ENCODE results near the gene OCSTAMP.
A peak's percentile ranks its signal among the peaks of the same experiment; 100 is the strongest.

The OCSTAMP gene

GRCh38 chr20:46573788-46574584, 23.5 kb upstream of the OCSTAMP start:
- DNase-seq (ENCODE audit: low spot score): no peak

GRCh38 chr20:46573234-46573633, 22.8 kb upstream of the OCSTAMP start:
- DNase-seq (ENCODE audit: low spot score): no peak

GRCh38 chr20:46572790-46573189, 22.3 kb upstream of the OCSTAMP start:
- no peak for DNase-seq (ENCODE audit: low spot score)

GRCh38 chr20:46572153-46572552, 21.7 kb upstream of the OCSTAMP start:
- no peak for DNase-seq (ENCODE audit: low spot score)

- DNase-seq (ENCODE audit: low spot score): no peak
Observed at GRCh38 chr20:46571418-46571817, 21.0 kb upstream of the OCSTAMP start.

DNA sequence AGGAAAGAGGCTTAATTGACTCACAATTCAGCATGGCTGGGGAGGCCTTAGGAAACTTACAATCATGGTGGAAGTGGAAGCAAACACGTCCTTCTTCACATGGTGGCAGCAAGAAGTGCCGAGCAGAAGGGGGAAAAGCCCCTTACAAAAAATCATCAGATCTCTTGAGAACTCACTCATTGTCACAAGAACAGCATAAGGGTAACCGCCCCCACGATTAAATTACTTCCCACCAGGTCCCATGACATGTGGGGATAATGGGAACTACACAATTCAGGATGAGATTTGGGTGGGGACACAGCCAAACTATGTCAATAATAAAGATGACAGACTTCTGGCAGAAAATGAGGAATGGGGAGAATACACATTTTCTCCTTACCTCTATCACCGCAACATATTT, 20.5 kb upstream of the OCSTAMP start:
- no peak for DNase-seq (ENCODE audit: low spot score)

GRCh38 chr20:46569961-46570360, 19.5 kb upstream of the OCSTAMP start:
- no peak for DNase-seq (ENCODE audit: low spot score)

DNA sequence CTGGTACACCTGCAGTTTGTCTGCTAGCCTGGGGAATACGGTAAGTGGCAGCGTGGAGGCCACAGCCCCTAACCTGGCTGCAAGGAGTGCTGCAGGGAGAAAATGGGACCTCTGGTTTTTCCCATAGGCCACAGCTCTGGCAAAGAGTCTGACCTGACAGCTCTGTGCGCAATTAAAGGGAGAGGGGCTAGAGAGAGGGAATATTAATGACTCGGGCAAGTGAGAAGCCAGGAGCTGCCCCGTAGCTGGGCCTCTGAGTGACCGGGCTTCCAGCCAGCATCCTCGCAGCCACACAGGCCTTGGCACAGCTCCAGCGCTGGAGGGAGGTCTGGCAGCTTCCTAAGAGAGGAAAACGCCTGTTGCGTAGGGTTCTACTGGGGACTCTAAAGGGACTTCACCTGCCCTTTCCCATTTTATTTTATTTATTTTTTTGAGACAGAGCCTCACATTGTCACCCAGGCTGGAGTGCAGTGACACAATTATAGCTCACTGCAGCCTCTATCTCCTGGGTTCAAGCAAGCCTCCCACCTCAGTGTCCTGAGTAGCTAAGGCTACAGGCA, 18.2 kb upstream of the OCSTAMP start:
- no peak for DNase-seq (ENCODE audit: low spot score)

- DNase-seq (ENCODE audit: low spot score): no peak
Observed at GRCh38 chr20:46566125-46566524, 15.7 kb upstream of the OCSTAMP start.

DNA sequence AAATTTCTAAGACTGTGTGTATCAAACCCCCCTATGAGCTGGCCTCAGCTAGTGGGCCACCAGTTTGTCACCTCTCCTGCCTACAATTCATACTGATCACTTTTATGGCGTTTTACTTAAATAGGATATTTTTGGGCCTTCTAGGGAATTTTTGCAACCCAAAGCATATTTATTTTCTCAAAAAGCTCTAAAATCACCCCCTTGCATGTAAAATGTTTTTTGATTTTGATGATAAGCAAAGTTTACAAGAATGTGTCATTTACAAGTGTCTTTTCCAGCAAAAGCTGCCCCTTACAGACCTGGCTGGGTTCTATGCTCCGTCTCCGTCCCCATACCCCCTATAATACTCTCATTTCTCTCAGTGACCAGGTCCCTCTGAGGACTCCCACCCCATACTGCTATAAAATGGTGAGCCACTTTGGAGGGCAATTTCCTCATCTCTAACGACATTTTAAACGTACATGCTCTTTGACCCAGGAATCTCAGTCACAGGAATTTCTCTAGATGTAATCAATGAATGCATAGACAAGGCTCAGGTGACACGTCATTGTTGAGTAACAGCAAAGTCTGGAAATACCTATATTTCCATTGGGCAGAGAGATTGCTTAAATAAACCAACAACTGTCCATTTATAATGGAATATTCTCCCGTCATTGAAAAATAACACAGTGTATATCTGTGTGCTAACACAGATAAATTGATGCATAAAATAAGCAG, 13.9 kb upstream of the OCSTAMP start:
- no peak for DNase-seq (ENCODE audit: low spot score)

DNA sequence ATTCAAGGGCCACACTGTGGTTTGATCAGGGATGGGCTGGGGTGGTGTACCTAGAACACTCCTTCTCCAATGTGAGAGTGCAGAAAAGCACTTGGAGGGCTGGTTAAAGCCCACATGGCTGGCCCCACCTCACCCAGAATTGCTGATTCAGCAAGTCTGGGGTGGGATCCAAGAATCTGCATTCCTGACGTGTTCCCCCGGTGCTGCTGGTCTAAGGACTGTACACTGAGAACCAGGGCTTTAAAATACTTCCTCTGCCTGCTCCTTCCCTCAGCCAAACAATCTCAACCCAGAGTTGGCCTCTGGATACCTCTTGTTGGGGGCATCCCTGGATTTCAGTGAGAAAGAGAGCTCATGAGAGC, 13.4 kb upstream of the OCSTAMP start:
- no peak for DNase-seq (ENCODE audit: low spot score)

GRCh38 chr20:46563170-46563859, 12.9 kb upstream of the OCSTAMP start:
- DNase-seq (ENCODE audit: low spot score): no peak

DNA sequence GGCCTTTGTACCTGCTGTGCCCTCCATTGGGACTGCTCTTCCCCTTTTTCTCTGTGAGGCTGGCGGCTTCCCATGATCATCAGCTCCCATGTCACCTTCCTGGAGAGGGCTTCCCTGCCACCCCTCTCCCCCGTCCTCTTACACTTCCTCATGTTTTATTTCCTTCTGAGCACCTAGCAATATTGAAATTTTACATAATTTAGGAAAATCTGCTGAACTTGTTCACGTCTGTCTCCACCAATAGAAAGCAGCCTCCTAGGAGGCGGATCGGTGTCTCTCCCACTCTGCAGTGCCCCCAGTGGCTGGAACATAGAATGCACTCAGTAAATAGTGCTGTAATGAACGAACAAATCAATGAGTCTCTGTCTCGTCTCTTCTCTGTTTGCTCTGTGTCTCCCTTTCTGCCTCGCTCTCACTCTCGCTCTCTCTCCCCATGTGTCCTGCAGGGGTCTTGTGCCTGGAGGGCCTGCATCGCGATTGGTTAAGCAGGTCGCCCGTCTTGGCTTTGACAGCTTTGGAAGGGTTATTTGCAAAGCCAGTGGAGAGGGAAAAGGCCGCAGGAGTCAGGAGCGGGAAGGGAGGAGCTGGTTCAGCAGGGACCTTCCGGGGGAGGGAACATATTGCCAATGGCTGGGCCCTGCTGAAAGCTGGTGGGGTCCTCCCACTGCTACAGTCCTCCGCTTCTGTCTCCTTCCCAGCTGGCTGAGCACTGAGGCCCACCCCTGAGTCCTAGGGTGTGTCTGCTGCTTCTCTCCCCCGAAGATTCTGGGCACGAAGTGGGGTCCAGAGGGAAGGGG, 12.1 kb upstream of the OCSTAMP start:
- DNase-seq (ENCODE audit: low spot score): peak; percentile 77

DNA sequence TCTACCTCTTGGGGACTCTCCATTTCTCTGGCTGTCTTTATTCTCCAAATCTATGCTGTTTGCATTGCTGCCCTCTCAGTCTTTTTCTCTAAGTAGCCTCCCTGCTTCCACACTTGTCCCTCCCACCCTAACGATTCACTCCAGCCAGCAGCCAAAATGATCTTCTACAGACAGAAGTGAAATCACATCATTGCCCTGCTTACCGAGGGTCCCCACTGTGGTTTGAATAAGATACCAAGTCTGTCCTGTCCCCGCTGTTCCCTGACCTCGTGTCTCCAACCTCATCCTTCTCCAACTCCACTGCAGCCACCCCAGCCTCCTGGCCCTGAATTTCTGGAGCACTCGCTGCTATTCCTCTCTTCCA, 11.5 kb upstream of the OCSTAMP start:
- DNase-seq (ENCODE audit: low spot score): no peak

DNA sequence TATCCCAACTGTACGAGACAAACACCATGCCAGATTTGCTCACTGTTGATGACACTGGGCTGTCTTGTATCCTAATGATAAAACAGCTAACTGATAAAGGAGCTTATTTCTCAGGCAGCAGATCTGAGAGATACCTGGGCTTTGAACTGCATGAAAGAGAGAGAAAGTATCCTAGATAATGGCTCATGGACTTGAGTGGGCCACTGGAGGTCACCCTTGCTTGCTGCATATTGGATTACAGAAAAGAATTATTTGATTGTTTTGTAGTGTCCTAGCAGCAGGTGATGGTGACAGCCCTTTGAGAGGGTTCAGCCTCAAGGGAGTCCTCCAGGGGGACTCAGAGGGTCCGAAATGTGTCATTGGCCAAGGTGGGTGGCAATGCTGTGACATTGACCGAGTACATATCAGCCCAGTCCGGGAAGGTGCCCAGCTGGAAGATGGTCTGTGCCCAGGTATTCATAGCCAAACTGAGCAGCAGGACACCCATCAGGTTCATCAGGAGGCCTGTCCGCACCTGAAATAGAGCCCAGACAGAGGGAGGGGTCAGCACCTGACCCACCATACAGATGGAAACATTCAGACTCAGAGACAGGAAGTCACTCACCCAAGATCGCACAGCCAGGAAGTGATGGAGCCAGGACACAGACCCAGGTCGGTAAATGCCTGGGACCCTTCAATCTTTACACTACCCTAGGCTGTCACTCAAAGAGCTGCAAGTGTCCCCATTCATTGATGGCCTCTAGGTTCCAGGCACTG, 9.4 kb upstream of the OCSTAMP start:
- DNase-seq (ENCODE audit: low spot score): no peak

DNA sequence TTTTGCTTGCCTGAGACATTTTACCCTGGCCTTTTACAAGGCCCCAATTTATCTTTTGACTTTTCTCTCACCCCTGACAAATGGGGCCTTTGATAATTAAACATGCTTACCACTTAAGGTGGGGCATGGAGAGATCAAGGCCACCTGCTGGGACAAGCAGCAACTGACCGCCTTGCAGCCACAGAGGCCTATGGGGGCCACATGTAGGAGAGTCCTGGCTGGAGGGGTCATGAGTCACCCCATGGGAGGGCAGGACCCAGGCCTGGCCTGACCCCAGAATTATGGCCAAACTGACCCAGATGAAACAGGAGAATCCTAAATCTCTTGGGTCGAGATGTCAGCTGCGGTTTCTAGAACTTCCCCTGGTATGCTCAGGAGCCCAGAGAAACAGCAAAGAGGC, 8.5 kb upstream of the OCSTAMP start:
- no peak for DNase-seq (ENCODE audit: low spot score)

DNA sequence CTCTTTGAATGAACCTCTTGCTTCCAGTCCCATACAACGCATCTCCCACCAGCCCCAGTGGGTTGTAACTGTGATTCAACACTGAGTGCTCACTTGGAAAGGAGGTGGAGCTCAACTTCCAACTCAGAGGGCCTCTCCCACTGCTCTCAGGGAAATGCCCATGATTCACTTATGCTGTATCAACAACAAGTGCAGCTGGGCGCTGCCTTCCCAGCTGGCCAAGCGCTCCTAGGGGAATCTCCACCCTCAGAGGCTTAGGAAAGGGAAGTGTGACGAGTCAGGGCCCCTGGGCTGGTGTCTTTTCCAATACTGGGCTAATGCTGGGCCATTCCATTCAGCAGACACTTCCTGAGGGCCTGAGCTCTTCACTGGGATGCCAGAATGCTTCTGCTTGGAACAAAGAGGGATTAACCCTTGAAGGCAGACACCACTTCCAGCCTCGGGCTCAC, 8.1 kb upstream of the OCSTAMP start:
- DNase-seq (ENCODE audit: low spot score): peak; percentile 50

DNA sequence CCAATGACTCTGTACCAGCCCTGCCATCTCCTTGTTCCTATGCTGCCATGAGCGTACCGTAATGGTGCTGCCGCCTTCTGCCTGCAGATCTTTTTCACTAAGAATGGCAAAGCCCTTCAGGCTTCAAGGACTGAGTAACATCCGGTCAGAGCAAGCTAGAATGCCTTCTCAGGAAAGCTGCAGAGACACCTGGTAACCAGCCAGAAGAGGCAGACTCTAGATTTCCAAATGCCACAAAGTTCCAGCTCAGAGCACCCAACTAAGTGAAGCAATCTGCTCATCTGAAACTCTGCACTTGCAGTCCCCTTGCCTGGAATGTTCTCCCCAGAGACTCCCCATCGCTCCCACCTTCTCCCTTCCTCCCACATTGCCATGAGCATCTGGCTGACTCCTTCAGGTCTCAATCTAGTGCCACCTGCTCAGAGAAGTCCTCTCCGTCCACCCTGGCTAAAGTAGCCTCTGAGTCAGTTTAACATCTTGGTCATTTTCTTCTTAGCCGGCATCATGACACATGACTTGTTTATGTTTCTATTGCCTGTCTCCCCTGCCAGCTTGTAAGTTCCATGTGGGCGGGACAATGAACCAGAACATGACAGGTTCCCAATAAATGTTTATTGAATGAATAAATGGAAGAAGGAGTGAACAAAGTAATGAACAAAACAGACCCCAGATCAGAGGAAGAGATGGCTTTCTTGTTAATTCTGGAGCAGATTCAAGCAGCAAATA, 6.9 kb upstream of the OCSTAMP start:
- DNase-seq (ENCODE audit: low spot score): no peak

GRCh38 chr20:46555370-46555956, 5.0 kb upstream of the OCSTAMP start:
- no peak for DNase-seq (ENCODE audit: low spot score)

DNA sequence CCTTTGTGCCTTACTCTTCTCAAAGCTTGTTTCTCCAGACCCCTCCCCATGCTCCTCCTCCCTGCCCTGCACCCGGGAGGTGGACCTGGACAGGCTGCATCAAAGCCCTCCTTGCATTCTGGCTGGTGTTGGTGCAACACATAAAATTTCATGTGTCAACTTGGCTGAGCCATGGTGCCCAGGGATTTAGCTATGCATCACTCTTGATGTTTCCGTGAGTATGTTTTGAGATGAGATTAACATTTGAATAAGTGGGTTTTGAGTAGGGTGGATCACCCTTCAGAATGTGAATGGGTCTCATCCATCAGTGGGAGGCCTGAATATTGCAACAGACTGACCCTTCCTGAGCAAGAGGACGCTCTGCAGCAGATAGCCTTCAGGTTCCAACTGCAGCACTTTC, 4.4 kb upstream of the OCSTAMP start:
- no peak for DNase-seq (ENCODE audit: low spot score)

Measured in activated CD4-positive, alpha-beta T cell treated with anti-CD3 and anti-CD28 coated beads, Interleukin-2, Interleukin-4, amounts not matched to agents 100 ng/mL and 50 ng/mL, durations not matched to agents 16 hours and 8 hours (primary cell).